HFFc6 (cell line): ENCODE data around the gene LAMA2. TPM values are rescaled to one million over a fixed set of nuclear protein-coding genes. Genes with fewer than 3 reads are reported as not detected.

Experiments
- DNase-seq: peaks from one replicate; pipeline ENCODE4 v3.0.0-alpha.2; 2018
- H3K27ac Mint-ChIP-seq: 2 replicates; pipeline ENCODE4 v1.8.0; 2020; ENCODE audit warnings: mild to moderate bottlenecking, mixed read lengths
- H3K27me3 Mint-ChIP-seq: 2 replicates; pipeline ENCODE4 v1.8.0; 2021; ENCODE audit warnings: mild to moderate bottlenecking, moderate library complexity, mixed read lengths; ENCODE audit not compliant: insufficient read depth
- H3K36me3 Mint-ChIP-seq: 2 replicates; pipeline ENCODE4 v1.8.0; 2021; ENCODE audit warnings: low read depth, mixed read lengths
- H3K4me1 Mint-ChIP-seq: 2 replicates; pipeline ENCODE4 v1.8.0; 2020; ENCODE audit warnings: low read depth, mixed read lengths
- H3K4me3 Mint-ChIP-seq: 2 replicates; pipeline ENCODE4 v1.8.0; 2020; ENCODE audit warnings: mild to moderate bottlenecking, moderate library complexity, mixed read lengths
- H3K9me3 Mint-ChIP-seq: 2 replicates; pipeline ENCODE4 v1.8.0; 2020; ENCODE audit warnings: mild to moderate bottlenecking, mixed read lengths
- CTCF ChIP-seq: fragments of 200-600 bp; sonication (generic); IDR thresholded peaks from 2 replicates; pipeline ENCODE4 v1.5.0; 2021; ENCODE audit warnings: antibody characterized with exemption, mild to moderate bottlenecking
- total RNA-seq, 6 experiments: library from RNA; stranded (reverse); fragmentation: NEBNext Ultra II Directional; extraction: Animal tissue kit (Norgen Biotek cat#: 25700); gene quantifications; 2 replicates in 1 of 6; 3 replicates in 5 of 6; pipeline ENCODE4 v1.2.3, GENCODE V29; 2021

Gene LAMA2
- total RNA-seq, 6 experiments from 2014 or later = 8.2 to 14.3 (median 10.5) TPM

DNA sequence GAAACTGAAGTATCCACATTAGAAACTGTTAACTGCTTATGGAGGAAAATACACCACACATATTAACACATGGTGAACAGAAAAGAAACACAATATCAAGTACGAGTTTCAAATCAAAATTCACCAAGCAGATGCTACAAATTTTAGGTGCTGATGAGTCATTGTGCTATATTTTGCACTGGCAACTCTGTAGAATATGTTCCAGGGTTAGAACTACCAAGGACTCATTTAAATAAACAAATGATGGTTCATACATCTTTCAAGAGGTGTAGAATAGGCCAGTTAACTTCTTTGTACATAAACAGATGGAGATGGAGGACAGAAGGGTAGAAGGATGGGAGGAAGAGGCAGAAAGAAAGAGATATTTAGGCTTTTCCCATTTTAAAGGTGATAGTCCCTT, 642.1 kb downstream of the LAMA2 start:
- H3K9me3 Mint-ChIP-seq = no peaks in the 10 kb centered on the region
- no peak overlapping the region for H3K4me3 Mint-ChIP-seq
- peak overlapping the region; percentile 1; the same call in 1 of the 2 replicates for H3K27ac Mint-ChIP-seq
- no peak for TF ChIP-seq CTCF
- peaks cover 53% of the 10 kb centered on the region for H3K36me3 Mint-ChIP-seq
- no peaks in the 10 kb centered on the region for H3K27me3 Mint-ChIP-seq
- H3K4me1 Mint-ChIP-seq = peaks cover 19% of the 10 kb centered on the region
- DNase-seq = no peak

DNA sequence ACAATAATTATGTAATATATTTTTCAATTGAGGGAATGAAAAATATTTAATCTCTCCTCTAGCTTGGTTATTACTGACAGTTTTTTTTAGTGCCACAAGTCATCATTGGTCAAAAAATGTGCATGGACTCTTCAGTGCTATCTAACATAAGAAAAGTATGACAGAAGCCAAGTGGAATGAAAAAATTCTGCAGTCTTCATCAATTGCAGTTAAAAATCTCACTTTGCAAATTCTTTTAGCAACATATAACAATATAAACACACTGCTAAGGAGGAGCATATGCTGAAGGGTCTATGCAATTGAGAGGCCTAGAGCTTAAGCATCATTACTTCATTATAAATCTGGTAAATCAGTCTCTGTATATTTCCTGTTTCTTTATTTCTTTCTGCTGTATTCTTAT, 652.0 kb downstream of the LAMA2 start:
- H3K9me3 Mint-ChIP-seq = no peaks in the 10 kb centered on the region
- H3K4me3 Mint-ChIP-seq = no peak overlapping the region
- no peak for TF ChIP-seq CTCF
- H3K36me3 Mint-ChIP-seq = peaks cover 70% of the 10 kb centered on the region
- H3K27me3 Mint-ChIP-seq = no peaks in the 10 kb centered on the region
- H3K27ac Mint-ChIP-seq = no peak overlapping the region
- H3K4me1 Mint-ChIP-seq = peaks cover 19% of the 10 kb centered on the region
- no peak for DNase-seq

GRCh38 chr6:129536271-129536670, 653.3 kb downstream of the LAMA2 start:
- H3K36me3 Mint-ChIP-seq = peaks cover 59% of the 10 kb centered on the region

GRCh38 chr6:129539032-129539431, 656.1 kb downstream of the LAMA2 start:
- no peak overlapping the region for H3K4me3 Mint-ChIP-seq
- DNase-seq = no peak
- H3K27ac Mint-ChIP-seq = no peak overlapping the region
- no peaks in the 10 kb centered on the region for H3K27me3 Mint-ChIP-seq
- no peaks in the 10 kb centered on the region for H3K9me3 Mint-ChIP-seq
- no peak for TF ChIP-seq CTCF
- peaks cover 54% of the 10 kb centered on the region for H3K36me3 Mint-ChIP-seq
- H3K4me1 Mint-ChIP-seq = peaks cover 24% of the 10 kb centered on the region

More at GRCh38 chr6:129536271-129536670, 653.3 kb downstream of the LAMA2 start:
- no peaks in the 10 kb centered on the region for H3K9me3 Mint-ChIP-seq
- H3K27ac Mint-ChIP-seq = no peak overlapping the region
- DNase-seq = no peak
- peaks cover 19% of the 10 kb centered on the region for H3K4me1 Mint-ChIP-seq
- no peak overlapping the region for H3K4me3 Mint-ChIP-seq
- H3K27me3 Mint-ChIP-seq = no peaks in the 10 kb centered on the region
- TF ChIP-seq CTCF = no peak

DNA sequence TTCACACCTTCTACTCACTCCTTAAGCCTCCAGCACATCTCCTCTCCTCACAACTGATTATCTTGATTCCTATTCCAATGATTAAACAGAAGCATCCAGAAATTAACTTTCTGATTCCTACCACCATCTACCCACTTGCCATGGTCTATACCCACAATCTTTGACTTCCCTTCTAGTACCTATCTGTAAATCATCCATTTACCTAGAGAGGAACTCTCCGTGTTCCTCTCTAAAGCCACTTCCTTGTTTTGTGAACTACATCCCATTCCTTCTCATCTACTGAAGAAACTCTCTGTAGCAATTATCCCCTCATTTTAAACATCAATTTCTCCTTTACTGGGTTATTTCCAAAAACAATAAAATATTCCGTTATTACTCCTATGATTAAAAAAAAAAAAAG, 659.8 kb downstream of the LAMA2 start:
- DNase-seq = no peak
- TF ChIP-seq CTCF = no peak
- no peaks in the 10 kb centered on the region; the same call in 1 of the 2 replicates for H3K27me3 Mint-ChIP-seq
- H3K27ac Mint-ChIP-seq = no peak overlapping the region
- H3K4me3 Mint-ChIP-seq = no peak overlapping the region
- peaks cover 4% of the 10 kb centered on the region; the same call in 1 of the 2 replicates for H3K9me3 Mint-ChIP-seq
- H3K4me1 Mint-ChIP-seq = peaks cover 16% of the 10 kb centered on the region
- peaks cover 51% of the 10 kb centered on the region for H3K36me3 Mint-ChIP-seq

GRCh38 chr6:129543981-129544380, 661.0 kb downstream of the LAMA2 start:
- no peak overlapping the region for H3K4me3 Mint-ChIP-seq
- H3K27me3 Mint-ChIP-seq = peaks cover 2% of the 10 kb centered on the region; the same call in 1 of the 2 replicates
- H3K27ac Mint-ChIP-seq = no peak overlapping the region
- DNase-seq = peak; percentile 32
- peaks cover 41% of the 10 kb centered on the region for H3K36me3 Mint-ChIP-seq
- peaks cover 4% of the 10 kb centered on the region; the same call in 1 of the 2 replicates for H3K9me3 Mint-ChIP-seq
- TF ChIP-seq CTCF = no peak
- H3K4me1 Mint-ChIP-seq = peaks cover 16% of the 10 kb centered on the region
